Measurements from ENCODE around the gene ZNF468. TPM values are rescaled to one million over a fixed set of nuclear protein-coding genes. Genes with fewer than 3 reads are reported as not detected.
"Not testable (repeated sequence)": the region's sequence is repeated elsewhere in the genome, so short reads cannot be mapped to it uniquely, and the experiment has no call there.

The ZNF468 gene
- total RNA-seq, result 10 to 100 TPM in 1 of 2 donors, 1 to 10 TPM in 1; 6.6 to 16.1 TPM

GRCh38 chr19:52857378-52858191 lies at the start of gene ZNF468:
TSS of gene ZNF468 (minus strand) at chr19:52857619. CDS start at chr19:52854272, 3,347 bp downstream.
- ATAC-seq (peak; percentile 99), DNase-seq (peak; percentile 73 to 81 (median 78))
- peak within 1 kb of the TSS in 3 of 4 donors; percentile 56 to 66 (median 62) for H3K27ac ChIP-seq
- peaks cover 12% of the 10 kb centered on the region for H3K4me1 ChIP-seq
- intact Hi-C loops (cut with DNase I); H3K27me3 ChIP-seq; H3K36me3 ChIP-seq (replicated peaks in 1 of 2; ENCODE audit: insufficient read depth in 1 of 2, low read depth in 2 of 2); H3K9me3 ChIP-seq: not testable (repeated sequence)
- TF ChIP-seq CTCF (IDR thresholded peaks at IDR 0.05), result peak in 2 of 7 experiments; percentile 18 to 31
- peak; percentile 29 to 80 (median 73) for TF ChIP-seq POLR2A (IDR thresholded peaks at IDR 0.05)
- H3K4me3 ChIP-seq, result peak within 1 kb of the TSS; percentile 31 to 67
- WGBS, 2 donors, result 1 to 4% methylated on average over 22 to 43 of the region's 43 CpGs

GRCh38 chr19:52904052-52904780 lies 46.8 kb upstream of the ZNF468 start:
- H3K27me3 ChIP-seq; H3K9me3 ChIP-seq; intact Hi-C loops (cut with DNase I); H3K4me3 ChIP-seq: not testable (repeated sequence)
- ATAC-seq (peak; percentile 38), DNase-seq (peak in 2 of 4 donors; percentile 5 to 27)
- Histone ChIP-seq H3K4me1 (peaks cover 12% of the 10 kb centered on the region), H3K27ac (peak overlapping the region; percentile 62 to 77 (median 68)), H3K36me3 (replicated peaks in 1 of 2; ENCODE audit: insufficient read depth in 1 of 2, low read depth in 2 of 2) (peaks cover 0 to 17% of the 10 kb centered on the region in 2 donors)
- 62 to 68% methylated on average over 7 to 15 of the region's 16 CpGs for WGBS, 2 donors

- Histone ChIP-seq H3K27ac (no peak overlapping the region), H3K27me3 (no peaks in the 10 kb centered on the region), H3K9me3 (peaks cover 0 to 7% (median 0%) of the 10 kb centered on the region in 3 donors), H3K4me3 (no peak overlapping the region), H3K36me3 (replicated peaks in 1 of 2; ENCODE audit: insufficient read depth in 1 of 2, low read depth in 2 of 2) (peaks cover 0 to 3% of the 10 kb centered on the region in 2 donors), H3K4me1 (peaks cover 24% of the 10 kb centered on the region)
- WGBS, 2 donors, result 59 to 64% methylated on average over 3 of the region's 3 CpGs
- no peak for ATAC-seq
- DNase-seq, result no peak
- intact Hi-C loops (cut with DNase I), result no loop called here
- no peak for TF ChIP-seq POLR2A (IDR thresholded peaks at IDR 0.05)
- no peak for TF ChIP-seq CTCF (IDR thresholded peaks at IDR 0.05)
Observed at GRCh38 chr19:52901842-52902241, 44.4 kb upstream of the ZNF468 start.

- H3K9me3 ChIP-seq; H3K36me3 ChIP-seq (replicated peaks in 1 of 2; ENCODE audit: insufficient read depth in 1 of 2, low read depth in 2 of 2); ATAC-seq; intact Hi-C loops (cut with DNase I); DNase-seq; H3K4me3 ChIP-seq; H3K27me3 ChIP-seq: not testable (repeated sequence)
- WGBS, 2 donors, result 82 to 88% methylated on average over 10 of the region's 10 CpGs
- Histone ChIP-seq H3K27ac (peak overlapping the region in 2 of 4 donors; percentile 10 to 85), H3K4me1 (peaks cover 27% of the 10 kb centered on the region)
Observed at GRCh38 chr19:52898596-52898995, 41.2 kb upstream of the ZNF468 start.

- 79 to 88% methylated on average over 11 to 15 of the region's 15 CpGs for WGBS, 2 donors
- H3K27ac ChIP-seq, result peak overlapping the region; percentile 71 to 91 (median 86)
- intact Hi-C loops (cut with DNase I), result no loop called here
- no peaks in the 10 kb centered on the region for H3K27me3 ChIP-seq
- no peaks in the 10 kb centered on the region for H3K36me3 ChIP-seq (replicated peaks in 1 of 2; ENCODE audit: insufficient read depth in 1 of 2, low read depth in 2 of 2)
- H3K4me1 ChIP-seq, result peaks cover 22% of the 10 kb centered on the region
- DNase-seq (peak in 1 of 4 donors; percentile 3), ATAC-seq (no peak)
- TF ChIP-seq CTCF (IDR thresholded peaks at IDR 0.05) (no peak), POLR2A (IDR thresholded peaks at IDR 0.05) (no peak)
- H3K4me3 ChIP-seq, result no peak overlapping the region
- H3K9me3 ChIP-seq, result no peaks in the 10 kb centered on the region
Observed at GRCh38 chr19:52898101-52898500, 40.7 kb upstream of the ZNF468 start.
